ENCODE results near the gene SPINDOC. TPM values are rescaled to one million over a fixed set of nuclear protein-coding genes. Genes with fewer than 3 reads are reported as not detected.

Gene SPINDOC
- total RNA-seq, 1 experiment from 2014 or later, result 121 TPM

- H3K4me1 ChIP-seq (ENCODE audit: insufficient read depth, low read length), result peaks cover 3% of the 10 kb centered on the region; the same call in 1 of the 2 replicates
- no CpG with 5 or more reads among the region's 113 CpGs for WGBS (ENCODE audit: extremely low coverage, insufficient read length, low lambda C conversion rate)
- peaks cover 0 to 17% (median 4%) of the 10 kb centered on the region in 3 experiments; a peak in 3 of 7 replicates for H3K36me3 Mint-ChIP-seq (ENCODE audit: insufficient read depth in 1 of 3, low read depth in 3 of 3)
- H4K91ac ChIP-seq (ENCODE audit: insufficient read length, low read depth, low read length), result no peak within 1 kb of the TSS
- peaks cover 15% of the 10 kb centered on the region for H3K23me2 ChIP-seq (ENCODE audit: insufficient read length, low read depth, low read length, poor library complexity, severe bottlenecking)
- no peak; the same call in 1 of the 3 replicates for TF ChIP-seq CTCF (conservative IDR thresholded peaks at IDR 0.05)
- H2AFZ ChIP-seq (ENCODE audit: low read length), result no peak within 1 kb of the TSS
- H2AK5ac ChIP-seq (ENCODE audit: insufficient read length, low read length), result no peak within 1 kb of the TSS
- H3K79me2 ChIP-seq (ENCODE audit: insufficient read depth, low read length), result peaks cover 3% of the 10 kb centered on the region; the same call in 1 of the 2 replicates
- H3K4me3 Mint-ChIP-seq, result peak within 1 kb of the TSS; percentile 90 to 94
- H2BK20ac ChIP-seq (ENCODE audit: low read depth, low read length, poor library complexity, severe bottlenecking), result no peak within 1 kb of the TSS
- peak within 1 kb of the TSS; percentile 58 for H3K14ac ChIP-seq (ENCODE audit: insufficient read depth, low read length)
- DNase-seq, result peak; percentile 73
- no peak within 1 kb of the TSS for H2BK15ac ChIP-seq (ENCODE audit: low read depth, low read length)
- no peak within 1 kb of the TSS for H4K5ac ChIP-seq (ENCODE audit: insufficient read length, low read depth, low read length)
- no peak within 1 kb of the TSS for H4K8ac ChIP-seq (replicated peaks; ENCODE audit: insufficient read length, low read depth, low read length)
- H3K23ac ChIP-seq (ENCODE audit: insufficient read length, low read depth, low read length), result no peak within 1 kb of the TSS
- H3K9me3 ChIP-seq (ENCODE audit: control insufficient read depth, low read depth, low read length), result no peaks in the 10 kb centered on the region
- H3K4me1 Mint-ChIP-seq, result peaks cover 38 to 43% of the 10 kb centered on the region in 2 experiments
- no peak within 1 kb of the TSS for H2BK12ac ChIP-seq (ENCODE audit: insufficient read length, low read depth, low read length)
- no peak within 1 kb of the TSS for H3T11ph ChIP-seq (ENCODE audit: low read length)
- no peaks in the 10 kb centered on the region for H3K79me1 ChIP-seq (ENCODE audit: insufficient read depth, low read depth, low read length, poor library complexity, severe bottlenecking)
- H3K9ac ChIP-seq (ENCODE audit: extremely low read depth, insufficient read length, low read length), result peak within 1 kb of the TSS; percentile 24
- no peaks in the 10 kb centered on the region for H3K9me3 Mint-ChIP-seq
- H2BK5ac ChIP-seq (ENCODE audit: insufficient read length, low read length), result no peak within 1 kb of the TSS
- H3K4ac ChIP-seq (ENCODE audit: low read depth, low read length), result no peak within 1 kb of the TSS
- peaks cover 7% of the 10 kb centered on the region; the same call in 1 of the 2 replicates for H3K27me3 ChIP-seq (ENCODE audit: insufficient read depth, low read length)
- H3K4me2 ChIP-seq (ENCODE audit: insufficient read depth, insufficient read length, low read length), result peak within 1 kb of the TSS; percentile 78
- peak within 1 kb of the TSS; percentile 82 to 97 (median 94) for H3K27ac Mint-ChIP-seq
- H4K20me1 ChIP-seq (ENCODE audit: control insufficient read depth, insufficient read depth, insufficient read length), result no peaks in the 10 kb centered on the region
- peaks cover 24% of the 10 kb centered on the region for H3K27me3 Mint-ChIP-seq (ENCODE audit: low read depth)
- no peak within 1 kb of the TSS for H3K27ac ChIP-seq (ENCODE audit: insufficient read length, low read depth, low read length)
- no peak within 1 kb of the TSS for H3K18ac ChIP-seq (ENCODE audit: insufficient read length, low read depth, low read length)
- H2BK120ac ChIP-seq (ENCODE audit: low read depth, low read length, poor library complexity, severe bottlenecking), result no peak within 1 kb of the TSS
- no peak within 1 kb of the TSS for H3K56ac ChIP-seq (ENCODE audit: insufficient read length, low read depth, low read length)
Measured at GRCh38 chr11:63768237-63769041, 44.8 kb upstream of the SPINDOC start, which contains the start of gene ZFTA. Gene ZFTA, minus strand, starts transcription at chr11:63768775. Its CDS starts 153 bp downstream, at chr11:63768622.

Measured in H9 (cell line).